Activated CD8-positive, alpha-beta memory T cell treated with anti-CD3 and anti-CD28 coated beads for 24 hours (primary cell): ENCODE measurements around the gene USP36.
A peak's percentile ranks its signal among the peaks of the same experiment; 100 is the strongest.

Source experiments
- DNase-seq: peaks from one replicate; pipeline ENCODE4 v3.0.0-alpha.2; 2020

Gene USP36

GRCh38 chr17:78836420-78837021 lies 4.1 kb downstream of the USP36 start:
- no peak for DNase-seq

GRCh38 chr17:78834571-78834970 lies 6.0 kb downstream of the USP36 start:
- DNase-seq: no peak

DNA sequence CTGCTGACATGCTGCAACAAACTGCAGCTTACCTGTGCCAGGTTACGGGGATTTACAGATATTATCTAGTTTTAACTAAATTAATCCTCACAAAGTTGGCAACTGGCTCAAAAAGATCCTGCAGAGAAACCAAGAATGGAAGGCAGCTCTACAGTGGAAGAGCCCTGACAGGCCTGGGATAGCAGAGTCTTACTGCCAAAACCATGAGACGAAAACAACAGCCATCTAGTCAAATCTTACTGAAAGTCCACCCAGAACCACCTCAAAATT lies 8.1 kb downstream of the USP36 start:
- no peak for DNase-seq

DNA sequence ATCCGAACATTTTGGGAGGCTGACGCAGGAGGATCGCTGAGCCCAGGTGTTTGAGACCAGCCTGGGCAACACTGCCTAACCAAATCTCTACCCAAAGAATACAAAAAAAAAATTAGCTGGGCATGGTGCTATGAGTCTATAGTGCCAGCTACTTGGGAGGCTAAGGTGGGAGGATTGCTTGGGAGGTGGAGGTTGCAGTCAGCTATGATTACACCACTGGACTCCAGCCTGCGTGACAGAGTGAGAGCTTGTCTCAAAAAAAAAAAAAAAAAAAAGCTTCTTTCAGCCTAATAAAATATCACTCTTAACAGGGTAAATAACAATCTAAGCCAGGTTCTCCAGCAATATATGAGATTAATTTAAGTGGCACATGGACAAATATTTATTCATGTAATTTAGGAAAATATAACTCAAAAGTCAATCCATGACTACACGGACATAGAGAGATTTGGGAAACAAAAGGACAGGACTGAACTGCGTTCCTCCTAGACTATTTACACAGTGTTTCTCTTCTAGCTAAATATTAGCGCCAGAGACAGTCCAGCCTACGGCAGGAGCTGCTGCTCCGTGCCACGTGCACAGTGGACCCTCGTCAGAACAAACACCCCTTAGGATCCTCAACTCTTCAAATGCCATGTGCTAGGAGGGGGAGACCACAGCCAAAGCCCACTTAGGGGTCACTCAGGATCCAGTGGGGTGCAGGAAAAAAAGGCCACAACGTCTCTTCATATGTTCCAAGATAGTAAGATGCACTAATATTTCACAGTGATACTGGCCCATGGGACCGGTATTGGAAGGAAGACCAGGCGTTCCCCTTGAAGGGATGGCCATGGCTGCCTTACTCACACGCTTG lies 8.7 kb downstream of the USP36 start:
- DNase-seq: no peak

DNA sequence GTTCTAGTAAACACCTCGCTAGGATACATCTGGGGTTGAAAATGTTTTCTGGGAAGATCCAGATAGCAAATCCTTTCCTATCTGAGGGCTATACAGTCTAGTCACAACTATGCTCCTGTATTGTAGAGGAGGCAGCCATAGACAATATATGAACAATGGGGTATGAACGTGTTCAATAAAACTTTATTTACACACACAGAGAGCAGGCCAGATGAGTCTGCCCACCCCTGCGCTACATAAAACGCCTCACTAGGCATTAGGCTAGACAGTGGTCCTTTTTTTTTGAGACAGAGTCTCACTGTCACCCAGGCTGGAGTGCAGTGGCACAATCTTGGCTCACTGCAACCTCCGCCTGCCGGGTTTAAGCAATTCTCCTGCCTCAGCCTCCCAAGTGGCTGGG lies 11.1 kb downstream of the USP36 start:
- no peak for DNase-seq

DNA sequence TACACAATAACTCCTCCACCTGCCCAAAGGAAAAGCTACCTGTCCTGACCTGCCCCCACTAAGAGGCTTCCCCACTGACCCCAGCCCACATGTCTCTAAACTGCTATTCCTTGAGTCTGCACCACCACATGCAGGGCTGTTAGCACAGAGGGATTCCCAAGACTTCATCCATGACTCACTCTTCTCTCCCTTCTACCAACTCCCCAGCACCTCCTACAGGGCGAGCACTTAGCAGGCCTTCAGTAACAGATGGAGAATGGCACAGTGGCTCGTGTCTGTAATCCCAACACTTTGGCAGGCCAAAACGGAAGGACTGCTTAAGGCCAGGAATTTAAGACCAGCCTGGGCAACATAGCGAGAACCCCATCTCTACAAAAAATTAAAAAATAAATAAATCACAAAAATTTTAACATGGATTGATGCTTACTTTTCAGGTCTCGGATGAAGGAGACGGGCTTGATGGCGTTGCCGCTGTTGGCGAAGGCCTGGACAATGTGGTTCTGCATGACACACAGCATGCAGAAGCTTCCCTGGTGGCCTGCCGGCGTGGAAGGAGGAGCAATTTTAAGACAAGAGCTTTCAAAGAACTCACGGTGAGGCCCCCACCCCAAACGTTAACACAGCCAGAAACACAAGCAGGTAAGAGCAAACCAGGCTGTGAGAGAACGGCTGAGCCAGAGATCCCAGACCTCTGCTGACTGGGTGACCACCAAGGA lies 12.0 kb downstream of the USP36 start:
- no peak for DNase-seq

DNA sequence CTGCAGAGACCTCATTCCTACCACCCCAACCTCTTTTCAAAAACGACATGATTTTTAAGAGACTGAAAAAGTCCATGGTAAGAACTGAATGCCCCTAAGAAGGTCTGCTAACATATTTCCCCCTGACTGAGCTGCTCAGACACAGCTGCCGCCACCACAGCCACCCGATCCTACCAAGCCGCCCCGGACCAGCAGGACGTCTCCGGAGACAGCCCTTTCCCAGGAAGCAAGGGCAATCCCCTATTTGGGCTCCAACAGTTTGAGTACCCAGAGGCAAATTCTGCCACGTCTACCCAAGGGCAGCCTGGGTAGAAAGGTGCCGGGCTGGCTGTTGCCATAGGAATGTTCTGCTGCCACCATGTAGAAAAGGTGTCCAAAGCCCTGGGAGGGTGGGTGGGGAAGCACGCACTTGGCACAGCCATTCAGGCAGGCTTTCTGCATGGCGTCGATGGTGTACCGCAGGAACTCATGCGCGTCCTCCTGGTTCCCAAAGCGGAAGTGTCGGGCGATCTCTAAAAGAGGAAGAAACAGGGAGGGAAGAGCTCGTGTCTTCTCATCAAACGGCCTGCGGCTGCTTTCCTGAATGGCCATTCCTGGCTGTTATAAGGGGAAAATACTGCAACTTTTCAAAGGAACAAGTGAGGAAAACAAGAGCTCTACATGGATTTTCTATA lies 13.6 kb downstream of the USP36 start:
- DNase-seq: no peak

GRCh38 chr17:78826421-78826820 lies 14.2 kb downstream of the USP36 start:
- no peak for DNase-seq

DNA sequence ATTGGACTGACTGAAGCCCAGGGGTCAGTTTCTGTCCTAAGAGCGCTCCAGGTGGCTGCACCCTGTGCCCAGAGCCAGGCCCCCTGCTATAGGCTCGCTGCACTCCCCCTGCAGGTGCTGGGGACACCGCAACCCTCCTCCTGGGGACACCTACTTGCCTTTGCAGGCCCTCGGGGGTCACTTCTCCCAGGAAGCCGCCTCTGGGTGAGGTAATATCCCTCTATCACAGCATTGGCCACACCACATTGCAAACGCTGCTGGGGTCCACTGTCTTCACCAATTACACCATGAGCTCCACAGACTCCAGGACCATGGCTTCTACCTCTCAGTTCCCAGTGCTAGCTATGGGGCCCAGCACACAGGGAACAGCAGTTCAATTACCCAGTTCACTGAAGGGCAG lies 14.9 kb downstream of the USP36 start:
- no peak for DNase-seq

GRCh38 chr17:78824240-78824639 lies 16.4 kb downstream of the USP36 start:
- no peak for DNase-seq

DNA sequence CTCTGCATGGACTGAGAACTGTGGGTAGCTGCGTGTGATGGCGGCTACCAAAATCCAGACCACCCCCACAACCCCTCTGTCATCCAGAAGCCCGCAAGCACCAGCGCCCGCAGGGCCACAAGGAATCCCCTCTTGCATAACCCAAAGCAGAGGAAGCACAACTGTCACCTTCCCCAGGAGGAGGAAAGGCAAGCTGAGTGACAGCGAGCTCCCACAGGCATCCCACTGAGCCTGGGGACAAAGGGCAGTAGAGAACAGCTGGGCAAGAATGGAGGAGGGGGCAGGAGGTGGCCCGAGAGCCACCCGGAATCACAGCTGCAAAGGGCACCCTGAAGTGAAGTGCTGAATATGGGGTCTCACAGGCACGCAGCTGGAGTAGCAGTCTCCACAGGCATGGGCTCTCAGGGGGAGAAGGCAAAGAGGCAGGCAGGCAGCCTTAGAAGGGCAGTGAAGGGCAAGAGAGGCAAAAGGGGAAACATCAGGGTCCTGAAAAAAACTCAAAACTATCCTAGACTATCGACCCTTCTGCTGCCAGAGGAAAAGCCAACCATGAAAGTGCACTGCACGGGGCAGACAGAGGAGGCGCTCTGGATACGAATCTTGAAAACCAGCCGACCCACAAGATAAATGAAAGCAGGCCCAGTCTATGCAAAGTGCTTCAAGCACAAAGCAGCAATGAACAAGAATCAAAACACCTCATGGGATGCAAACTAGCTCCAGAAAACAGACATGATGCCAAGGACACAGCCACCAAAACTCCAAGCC lies 17.1 kb downstream of the USP36 start:
- no peak for DNase-seq

GRCh38 chr17:78822552-78822951 lies 18.1 kb downstream of the USP36 start:
- DNase-seq: no peak

GRCh38 chr17:78821961-78822360 lies 18.7 kb downstream of the USP36 start:
- no peak for DNase-seq

DNA sequence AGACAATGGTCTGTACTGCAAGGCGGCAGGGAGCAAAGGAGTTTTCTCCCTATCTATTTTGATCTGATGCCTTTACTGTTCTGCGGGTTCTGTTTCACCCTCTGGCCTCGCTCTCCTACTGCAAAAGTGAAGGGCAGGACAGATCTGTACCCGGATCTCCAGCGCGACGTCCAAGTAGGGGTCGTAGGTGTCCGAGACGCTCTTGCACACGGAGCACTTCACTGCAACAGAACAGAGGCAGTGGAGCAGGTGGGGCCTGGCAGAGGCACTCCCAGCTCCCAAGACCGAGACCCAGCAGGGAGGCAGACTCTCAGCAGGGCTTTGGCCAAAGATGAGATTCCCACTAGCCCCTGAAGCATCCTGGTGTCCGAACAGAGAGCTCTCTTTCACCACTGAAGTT lies 19.8 kb downstream of the USP36 start:
- DNase-seq: no peak

DNA sequence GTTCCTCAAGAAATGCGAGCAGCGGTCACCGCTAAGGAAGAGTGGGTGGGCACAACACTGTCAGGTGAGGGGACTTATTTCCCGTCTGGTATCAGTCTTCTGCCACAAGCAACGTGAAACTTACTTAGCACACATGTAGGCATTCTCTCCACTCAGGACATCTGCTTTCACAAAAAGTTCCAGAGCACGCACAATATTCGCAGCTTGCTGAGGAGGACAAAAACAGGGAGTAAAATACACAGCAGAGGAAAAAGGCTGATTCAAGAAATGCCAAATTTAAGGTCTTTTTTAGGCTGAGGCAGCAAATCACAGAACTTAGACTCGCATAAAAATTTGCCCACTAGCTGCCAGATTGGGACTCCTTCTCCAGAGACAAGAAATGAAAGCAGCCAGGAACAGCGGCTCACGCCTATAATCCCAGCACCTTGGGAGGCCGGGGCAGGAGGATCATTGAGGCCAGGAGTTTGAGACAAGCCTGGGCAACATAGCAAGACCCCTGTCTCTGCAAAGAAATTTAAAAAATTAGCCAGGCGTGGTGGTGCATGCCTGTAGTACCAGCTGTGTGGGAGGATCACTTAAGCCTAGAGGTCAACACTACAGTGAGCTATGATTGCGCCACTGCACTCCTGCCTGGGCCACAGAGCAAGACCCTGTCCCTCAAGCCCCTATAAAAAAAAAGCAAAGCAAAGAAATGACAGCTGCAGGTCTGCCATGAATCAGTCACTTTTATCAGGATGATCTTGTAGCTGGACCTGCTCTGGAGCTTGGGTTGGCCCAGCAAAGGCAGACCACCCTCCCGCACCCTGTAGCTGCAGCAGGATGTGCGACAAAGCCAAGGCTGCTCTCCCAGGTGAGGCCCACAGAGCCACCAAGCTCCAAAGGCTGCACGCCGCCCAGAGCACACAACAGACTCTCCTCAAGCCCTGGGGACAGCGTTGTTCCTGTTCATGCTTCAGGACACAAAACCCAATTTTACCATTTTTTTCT lies 20.5 kb downstream of the USP36 start:
- no peak for DNase-seq

DNA sequence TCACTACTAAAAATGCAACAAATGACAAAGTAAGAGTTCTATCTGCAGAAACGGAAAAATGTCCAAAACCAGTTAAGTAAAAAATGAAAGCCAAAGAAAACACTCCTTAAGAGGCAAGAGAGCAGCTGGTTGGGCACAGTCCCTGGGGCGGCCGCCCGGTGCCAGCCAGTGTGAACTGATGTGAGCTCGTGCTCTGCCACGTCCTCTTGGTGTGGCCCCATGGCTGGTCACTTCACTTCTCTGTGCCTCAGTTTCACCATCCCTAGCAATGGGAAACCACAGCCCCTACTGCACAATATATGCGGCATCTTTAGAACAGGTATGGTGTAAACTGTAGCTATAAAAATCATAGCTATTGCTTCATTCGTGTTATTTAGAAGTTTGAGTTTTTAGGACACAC lies 21.2 kb downstream of the USP36 start:
- no peak for DNase-seq

DNA sequence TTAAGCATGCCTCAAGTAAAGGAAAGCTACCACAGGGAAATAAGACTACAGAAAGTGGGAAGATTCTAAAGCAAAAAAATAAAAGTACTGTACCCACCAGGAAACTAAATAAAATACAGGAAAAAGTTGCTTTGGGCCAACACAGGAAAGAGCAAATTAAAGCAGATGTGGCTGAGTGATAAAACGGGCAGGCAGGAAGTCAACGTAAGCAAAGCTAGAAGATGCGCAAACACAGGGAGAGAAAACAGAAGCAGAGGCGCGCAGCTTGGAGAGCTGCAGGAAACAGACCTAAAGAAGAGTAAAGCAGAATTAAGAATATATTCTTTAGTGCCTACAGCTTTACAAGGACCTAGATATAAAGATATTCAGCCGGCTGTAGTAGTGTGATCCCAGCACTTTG lies 21.7 kb downstream of the USP36 start:
- no peak for DNase-seq

DNA sequence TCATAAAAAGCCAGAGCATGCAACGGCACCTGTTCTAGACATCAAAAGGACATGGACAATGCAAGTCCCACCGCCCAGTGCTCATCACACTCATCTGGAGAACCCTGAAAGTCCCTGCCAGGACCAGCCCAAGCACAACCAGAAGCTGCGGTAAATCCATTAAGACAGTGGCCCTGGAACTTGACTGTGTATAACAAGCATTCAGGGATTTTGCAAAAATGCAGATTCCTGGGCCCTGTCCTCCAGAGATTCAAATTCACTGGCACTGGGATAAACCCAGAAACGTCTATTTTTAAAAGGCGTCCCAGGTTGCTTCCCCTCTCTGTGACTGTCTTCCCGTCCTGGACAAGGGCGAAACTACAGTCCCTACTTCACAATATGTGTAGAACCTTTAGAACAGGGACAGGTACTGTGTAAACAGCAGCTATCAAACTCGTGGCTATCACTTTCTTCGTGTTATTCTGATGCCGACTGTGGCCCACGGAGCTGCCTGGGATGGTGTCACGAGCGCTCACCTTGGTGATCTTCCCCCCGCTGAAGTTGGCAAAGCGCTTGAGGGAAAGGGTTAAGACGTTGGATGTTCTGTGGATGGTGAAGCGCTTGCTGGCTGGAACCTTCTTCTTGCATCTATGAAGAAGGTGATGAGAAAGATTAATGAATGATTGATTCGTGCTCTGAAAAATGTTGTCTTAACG lies 22.3 kb downstream of the USP36 start:
- no peak for DNase-seq

- peak; percentile 73 for DNase-seq
These were observed 23.5 kb downstream of the USP36 start for GRCh38 chr17:78817123-78817522.

GRCh38 chr17:78815696-78816095 lies 24.9 kb downstream of the USP36 start:
- DNase-seq: no peak

DNA sequence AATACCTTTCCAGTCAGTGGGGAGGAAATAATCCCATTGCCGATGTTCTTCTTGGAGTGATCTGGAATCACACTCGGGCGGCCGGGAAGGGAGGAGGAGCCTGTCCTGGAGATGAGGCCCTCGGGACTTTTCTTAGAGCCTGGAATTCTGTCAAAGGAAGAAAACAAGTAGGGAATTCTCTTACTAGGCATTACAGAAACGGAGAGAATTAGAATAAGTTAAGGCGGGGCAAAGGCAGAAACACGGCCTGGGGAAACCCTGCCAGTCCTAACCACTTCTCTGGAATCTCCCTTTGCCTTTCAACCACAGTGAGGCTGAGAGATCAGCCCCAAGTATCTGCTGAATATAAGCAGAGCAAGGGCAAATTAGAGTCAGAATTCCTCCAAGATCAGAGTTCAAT lies 27.8 kb downstream of the USP36 start:
- DNase-seq: no peak
